Activated naive CD4-positive, alpha-beta T cell treated with anti-CD3 and anti-CD28 coated beads, Interleukin-2, amount 10 ng/mL, durations not matched to agents 7 days and 5 days (primary cell): ENCODE data around the gene NEO1.
A peak's percentile ranks its signal among the peaks of the same experiment; 100 is the strongest.

Source experiments
- CTCF ChIA-PET: fragments of 350-600 bp; sonication (Branson Sonifier 250); formaldehyde crosslinking; loops from one replicate; lab custom pipeline; 2021; ENCODE audit warnings: antibody characterized with exemption; lab: Charles Lee
- DNase-seq: peaks from one replicate; pipeline ENCODE4 v3.0.0-alpha.2; 2020
- H3K27ac Mint-ChIP-seq: one replicate; pipeline ENCODE4 v1.8.0; 2021; ENCODE audit warnings: mild to moderate bottlenecking, moderate library complexity, mixed read lengths
- H3K27me3 Mint-ChIP-seq: one replicate; pipeline ENCODE4 v1.8.0; 2021; ENCODE audit warnings: mild to moderate bottlenecking, mixed read lengths
- H3K36me3 Mint-ChIP-seq: one replicate; pipeline ENCODE4 v1.8.0; 2021; ENCODE audit warnings: mixed read lengths
- H3K4me1 Mint-ChIP-seq: one replicate; pipeline ENCODE4 v1.8.0; 2021; ENCODE audit warnings: mixed read lengths
- H3K4me3 Mint-ChIP-seq: one replicate; pipeline ENCODE4 v1.8.0; 2021; ENCODE audit warnings: mild to moderate bottlenecking, moderate library complexity, mixed read lengths
- H3K9me3 Mint-ChIP-seq: one replicate; pipeline ENCODE4 v1.8.0; 2021; ENCODE audit warnings: mixed read lengths

The NEO1 gene

GRCh38 chr15:73239564-73240215 lies 187.4 kb downstream of the NEO1 start:
- no peaks in the 10 kb centered on the region for H3K4me1 Mint-ChIP-seq
- CTCF ChIA-PET: interaction anchor here (0.6 to 5.6 kb wide), 5 partner anchors 18 to 518 kb away, joined by 3 to 55 read pairs (median 7); no protein-coding TSS in a partner anchor
- H3K27ac Mint-ChIP-seq: no peak overlapping the region
- no peaks in the 10 kb centered on the region for H3K9me3 Mint-ChIP-seq
- no peak for DNase-seq
- no peaks in the 10 kb centered on the region for H3K27me3 Mint-ChIP-seq
- no peaks in the 10 kb centered on the region for H3K36me3 Mint-ChIP-seq
- H3K4me3 Mint-ChIP-seq: no peak overlapping the region

DNA sequence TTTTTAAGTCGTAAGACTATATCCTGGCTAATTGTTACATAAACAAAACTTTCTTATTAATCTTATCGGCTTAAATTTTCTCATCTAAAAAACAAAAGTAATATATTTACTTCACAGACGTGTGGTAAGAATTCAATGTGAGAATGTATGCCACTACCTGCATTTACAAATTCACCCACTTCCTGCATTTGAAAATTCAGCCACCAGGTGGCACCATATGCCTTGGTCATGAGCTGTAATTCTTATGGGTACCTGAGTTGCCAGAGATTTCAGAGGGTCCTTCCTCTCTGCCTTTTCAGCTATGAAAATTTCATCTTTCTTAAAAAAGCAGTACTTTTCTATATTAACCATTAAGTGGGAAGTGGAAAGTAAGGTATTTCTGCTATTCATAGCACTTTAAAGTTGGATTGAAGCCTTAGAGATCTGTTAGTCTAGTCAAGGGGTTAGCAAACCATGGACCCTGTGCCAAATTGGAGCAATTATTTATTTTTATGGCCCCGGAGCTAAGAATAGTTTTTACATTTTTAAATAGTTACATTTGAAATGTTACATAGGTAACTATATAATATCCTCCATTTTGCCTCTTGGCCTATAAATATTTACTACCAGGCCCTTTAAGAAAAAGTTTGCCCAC lies 188.7 kb downstream of the NEO1 start:
- no peak overlapping the region for H3K27ac Mint-ChIP-seq
- H3K36me3 Mint-ChIP-seq: no peaks in the 10 kb centered on the region
- no peaks in the 10 kb centered on the region for H3K4me1 Mint-ChIP-seq
- H3K9me3 Mint-ChIP-seq: no peaks in the 10 kb centered on the region
- no peaks in the 10 kb centered on the region for H3K27me3 Mint-ChIP-seq
- no peak overlapping the region for H3K4me3 Mint-ChIP-seq
- peak; percentile 82 for DNase-seq
- CTCF ChIA-PET: interaction anchor here (0.7 to 5.6 kb wide), 16 partner anchors 9 to 521 kb away, joined by 3 to 55 read pairs (median 6); no protein-coding TSS in a partner anchor

DNA sequence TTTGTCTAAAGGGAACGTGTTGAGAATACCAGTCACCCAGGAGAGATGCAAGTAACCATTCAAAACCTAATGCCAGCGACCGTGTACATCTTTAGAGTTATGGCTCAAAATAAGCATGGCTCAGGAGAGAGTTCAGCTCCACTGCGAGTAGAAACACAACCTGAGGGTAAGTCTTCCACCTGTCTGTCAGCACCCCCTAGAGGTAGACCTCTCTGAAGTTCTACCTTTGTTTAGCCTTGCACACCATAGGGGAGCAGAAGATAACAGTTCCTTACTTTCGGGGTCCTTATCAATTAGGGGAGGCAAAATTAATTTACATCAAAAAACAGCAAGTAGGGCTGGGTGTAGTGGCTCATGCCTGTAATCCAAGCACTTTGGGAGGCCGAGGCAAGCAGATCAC lies 192.1 kb downstream of the NEO1 start:
- Mint-ChIP-seq H3K27me3 (no peaks in the 10 kb centered on the region), H3K9me3 (no peaks in the 10 kb centered on the region), H3K4me3 (no peak overlapping the region), H3K27ac (no peak overlapping the region), H3K36me3 (no peaks in the 10 kb centered on the region), H3K4me1 (no peaks in the 10 kb centered on the region)
- peak; percentile 38 for DNase-seq
- CTCF ChIA-PET: interaction anchor here (0.7 to 5.6 kb wide), 8 partner anchors 9 to 645 kb away, joined by 3 to 55 read pairs (median 4); no protein-coding TSS in a partner anchor

DNA sequence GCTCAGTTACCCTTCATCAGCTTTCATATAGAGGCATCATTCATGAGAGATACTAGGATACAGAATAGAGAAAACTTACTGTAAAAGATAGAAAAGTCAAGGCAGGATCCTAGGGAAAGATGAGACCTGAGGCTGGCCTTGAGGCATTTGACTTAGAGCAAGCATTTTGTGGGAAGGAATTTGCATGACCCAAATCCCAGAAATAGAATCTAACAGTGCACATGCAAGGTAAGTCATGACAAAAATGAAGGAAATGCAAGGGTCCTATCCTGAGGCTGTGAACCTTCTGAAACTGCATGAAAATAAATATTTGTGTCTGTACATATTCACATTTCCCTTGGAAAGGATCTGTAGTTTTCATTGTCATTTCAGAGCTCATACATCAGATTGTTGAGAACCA lies 194.2 kb downstream of the NEO1 start:
- CTCF ChIA-PET: interaction anchor here (1.1 to 2.6 kb wide), 3 partner anchors 18 to 28 kb away, joined by 3 to 20 read pairs (median 9); no protein-coding TSS in a partner anchor
- Mint-ChIP-seq H3K36me3 (no peaks in the 10 kb centered on the region), H3K27ac (no peak overlapping the region), H3K4me3 (no peak overlapping the region), H3K9me3 (no peaks in the 10 kb centered on the region), H3K27me3 (no peaks in the 10 kb centered on the region), H3K4me1 (no peaks in the 10 kb centered on the region)
- no peak for DNase-seq

GRCh38 chr15:73246898-73247297 lies 194.6 kb downstream of the NEO1 start:
- no peak for DNase-seq
- H3K27me3 Mint-ChIP-seq: no peaks in the 10 kb centered on the region
- no peak overlapping the region for H3K27ac Mint-ChIP-seq
- CTCF ChIA-PET: interaction anchor here (1.1 to 2.6 kb wide), 5 partner anchors 12 to 46 kb away, joined by 3 to 20 read pairs (median 4); no protein-coding TSS in a partner anchor
- H3K9me3 Mint-ChIP-seq: no peaks in the 10 kb centered on the region
- no peak overlapping the region for H3K4me3 Mint-ChIP-seq
- no peaks in the 10 kb centered on the region for H3K36me3 Mint-ChIP-seq
- no peaks in the 10 kb centered on the region for H3K4me1 Mint-ChIP-seq

GRCh38 chr15:73247331-73247730 lies 195.1 kb downstream of the NEO1 start:
- Mint-ChIP-seq H3K36me3 (no peaks in the 10 kb centered on the region), H3K27ac (no peak overlapping the region), H3K27me3 (no peaks in the 10 kb centered on the region), H3K4me1 (no peaks in the 10 kb centered on the region), H3K4me3 (no peak overlapping the region), H3K9me3 (no peaks in the 10 kb centered on the region)
- DNase-seq: no peak
- CTCF ChIA-PET: interaction anchor here (0.6 to 2.6 kb wide), 5 partner anchors 11 to 758 kb away, joined by 3 to 20 read pairs (median 4); no protein-coding TSS in a partner anchor

- H3K36me3 Mint-ChIP-seq: no peaks in the 10 kb centered on the region
- H3K27ac Mint-ChIP-seq: no peak overlapping the region
- CTCF ChIA-PET: interaction anchor here (0.7 to 1.2 kb wide), 2 partner anchors 16 to 358 kb away, joined by 3 read pairs; no protein-coding TSS in a partner anchor
- no peak for DNase-seq
- no peaks in the 10 kb centered on the region for H3K9me3 Mint-ChIP-seq
- no peak overlapping the region for H3K4me3 Mint-ChIP-seq
- H3K27me3 Mint-ChIP-seq: no peaks in the 10 kb centered on the region
- H3K4me1 Mint-ChIP-seq: no peaks in the 10 kb centered on the region
Measured at GRCh38 chr15:73249499-73249898, 197.2 kb downstream of the NEO1 start.

DNA sequence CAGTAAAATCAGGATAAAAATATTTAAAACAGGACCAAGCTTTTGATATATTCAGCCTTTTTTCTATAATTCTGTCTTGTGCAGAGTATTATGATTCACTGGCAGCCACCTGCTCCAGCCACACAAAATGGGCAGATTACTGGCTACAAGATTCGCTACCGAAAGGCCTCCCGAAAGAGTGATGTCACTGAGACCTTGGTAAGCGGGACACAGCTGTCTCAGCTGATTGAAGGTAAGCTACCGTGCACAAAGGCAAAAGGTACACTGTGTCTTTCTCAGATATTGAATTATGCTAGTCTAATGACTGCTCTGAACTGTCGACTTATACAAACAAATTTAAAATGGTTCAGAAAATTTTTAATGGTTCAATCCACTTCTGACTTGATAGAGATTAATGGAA lies 202.3 kb downstream of the NEO1 start:
- Mint-ChIP-seq H3K27ac (no peak overlapping the region), H3K27me3 (no peaks in the 10 kb centered on the region), H3K4me1 (no peaks in the 10 kb centered on the region), H3K4me3 (no peak overlapping the region), H3K9me3 (no peaks in the 10 kb centered on the region), H3K36me3 (no peaks in the 10 kb centered on the region)
- CTCF ChIA-PET: interaction anchor here (2.4 kb wide), 1 partner anchor 10 kb away, joined by 8 read pairs; no protein-coding TSS in a partner anchor
- DNase-seq: no peak

GRCh38 chr15:73258271-73259108 lies 206.2 kb downstream of the NEO1 start:
- no peaks in the 10 kb centered on the region for H3K36me3 Mint-ChIP-seq
- H3K4me1 Mint-ChIP-seq: no peaks in the 10 kb centered on the region
- no peak for DNase-seq
- H3K4me3 Mint-ChIP-seq: no peak overlapping the region
- no peak overlapping the region for H3K27ac Mint-ChIP-seq
- CTCF ChIA-PET: interaction anchor here (0.6 to 1.4 kb wide), 4 partner anchors 11 to 378 kb away, joined by 3 to 4 read pairs (median 3); no protein-coding TSS in a partner anchor
- no peaks in the 10 kb centered on the region for H3K27me3 Mint-ChIP-seq
- no peaks in the 10 kb centered on the region for H3K9me3 Mint-ChIP-seq

DNA sequence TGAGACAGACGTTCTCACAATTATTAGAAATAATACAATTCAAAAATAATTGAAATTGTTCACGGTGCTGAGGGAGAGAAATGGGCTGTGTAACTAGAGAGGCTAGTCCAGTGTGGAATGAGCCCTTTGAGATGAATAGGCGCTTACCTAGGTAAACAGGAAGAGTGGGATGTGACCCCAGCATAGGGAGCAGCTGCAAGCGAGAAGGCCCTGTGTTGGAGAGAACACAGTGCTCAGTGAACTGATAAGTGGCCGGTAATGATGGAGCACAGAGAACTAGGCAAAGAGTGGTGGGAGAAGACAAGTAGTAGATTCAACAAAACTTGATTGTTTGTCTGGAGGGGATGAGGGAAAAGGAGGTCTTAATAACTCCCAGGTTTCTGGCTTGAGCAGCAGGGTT lies 212.6 kb downstream of the NEO1 start:
- Mint-ChIP-seq H3K9me3 (no peaks in the 10 kb centered on the region), H3K27me3 (no peaks in the 10 kb centered on the region), H3K27ac (no peak overlapping the region), H3K36me3 (no peaks in the 10 kb centered on the region), H3K4me3 (no peak overlapping the region), H3K4me1 (no peaks in the 10 kb centered on the region)
- no peak for DNase-seq
- CTCF ChIA-PET: interaction anchor here (1.0 to 4.7 kb wide), 12 partner anchors 9 to 542 kb away, joined by 3 to 55 read pairs (median 6); no protein-coding TSS in a partner anchor

- no peak overlapping the region for H3K27ac Mint-ChIP-seq
- DNase-seq: peak; percentile 72
- no peaks in the 10 kb centered on the region for H3K9me3 Mint-ChIP-seq
- H3K4me1 Mint-ChIP-seq: no peaks in the 10 kb centered on the region
- no peak overlapping the region for H3K4me3 Mint-ChIP-seq
- H3K27me3 Mint-ChIP-seq: no peaks in the 10 kb centered on the region
- CTCF ChIA-PET: interaction anchor here (0.7 to 4.7 kb wide), 22 partner anchors 9 to 543 kb away, joined by 3 to 55 read pairs (median 4); no protein-coding TSS in a partner anchor
- H3K36me3 Mint-ChIP-seq: no peaks in the 10 kb centered on the region
Measured at GRCh38 chr15:73265536-73266153, 213.4 kb downstream of the NEO1 start.

DNA sequence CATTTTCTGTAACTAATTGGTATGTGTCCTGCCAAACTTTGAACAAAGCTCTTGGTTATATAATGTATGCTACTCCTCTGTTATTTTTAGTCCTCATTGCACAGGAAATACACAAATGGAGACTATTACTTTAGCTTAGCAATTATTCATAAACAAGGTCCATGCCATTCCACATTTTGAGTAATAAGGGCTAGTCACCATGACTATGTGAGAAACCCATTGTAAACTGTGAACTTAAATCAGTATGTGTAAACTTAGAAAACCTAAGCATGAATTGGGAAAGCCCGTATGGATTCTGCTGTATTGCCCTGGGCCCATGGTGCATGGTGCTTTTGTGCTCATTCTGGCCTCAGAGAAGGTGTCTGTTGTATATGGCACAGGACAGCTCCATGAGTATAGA lies 216.2 kb downstream of the NEO1 start:
- Mint-ChIP-seq H3K4me3 (no peak overlapping the region), H3K36me3 (no peaks in the 10 kb centered on the region), H3K4me1 (no peaks in the 10 kb centered on the region), H3K27me3 (no peaks in the 10 kb centered on the region), H3K27ac (no peak overlapping the region), H3K9me3 (no peaks in the 10 kb centered on the region)
- no peak for DNase-seq
- CTCF ChIA-PET: interaction anchor here (0.9 to 1.5 kb wide), 2 partner anchors 26 to 368 kb away, joined by 3 read pairs; no protein-coding TSS in a partner anchor

DNA sequence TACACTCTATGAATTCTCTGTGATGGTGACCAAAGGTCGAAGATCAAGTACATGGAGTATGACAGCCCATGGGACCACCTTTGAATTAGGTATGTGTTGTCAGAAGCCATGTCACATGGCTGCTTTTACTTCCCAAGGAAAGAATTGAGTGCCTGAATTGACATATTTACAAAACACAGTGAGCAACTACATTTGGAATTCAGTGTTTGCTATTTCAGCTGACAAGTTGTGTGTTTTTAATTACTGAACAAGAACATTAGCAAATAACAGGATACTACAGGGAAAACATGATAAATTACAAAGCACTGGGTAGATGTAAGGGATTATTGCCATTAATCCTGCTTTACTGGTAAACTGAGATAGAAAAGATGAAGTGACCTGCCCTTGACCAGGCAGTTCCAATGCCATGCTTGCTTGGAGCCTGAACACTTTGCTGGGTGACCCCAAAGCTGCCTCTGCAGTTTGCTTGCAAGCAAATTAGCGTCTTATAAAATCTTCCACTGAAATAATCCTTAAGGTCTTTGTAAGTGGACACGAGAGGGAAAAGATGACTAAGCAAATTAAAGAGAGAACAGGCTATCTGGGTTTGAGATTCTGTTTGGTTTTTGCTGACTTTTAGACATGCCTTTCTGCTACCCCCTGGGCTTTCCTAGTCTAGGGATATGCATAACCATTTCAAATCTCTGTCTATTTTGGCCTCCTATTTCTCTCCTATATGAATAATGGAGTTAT lies 218.3 kb downstream of the NEO1 start:
- Mint-ChIP-seq H3K4me3 (no peak overlapping the region), H3K9me3 (no peaks in the 10 kb centered on the region), H3K36me3 (no peaks in the 10 kb centered on the region), H3K27ac (no peak overlapping the region), H3K27me3 (no peaks in the 10 kb centered on the region), H3K4me1 (no peaks in the 10 kb centered on the region)
- no peak for DNase-seq
- CTCF ChIA-PET: interaction anchor here (1.8 kb wide), 1 partner anchor 29 kb away, joined by 10 read pairs; no protein-coding TSS in a partner anchor
